Jurkat, Clone E6-1 (cell line): Measurements from ENCODE around the gene CLK1.
"Not testable (repeated sequence)": the region's sequence is repeated elsewhere in the genome, so short reads cannot be mapped to it uniquely, and the experiment has no call there.

Source experiments
- DNase-seq: peaks from one replicate; pipeline ENCODE4 v3.0.0-alpha.2; 2011; ENCODE audit warnings: low read depth, low spot score
- H3K4me3 ChIP-seq: 2 replicates; pipeline ENCODE4 v1.5.1; 2011; ENCODE audit warnings: mild to moderate bottlenecking, low read length, control low read depth, moderate library complexity

The CLK1 gene

DNA sequence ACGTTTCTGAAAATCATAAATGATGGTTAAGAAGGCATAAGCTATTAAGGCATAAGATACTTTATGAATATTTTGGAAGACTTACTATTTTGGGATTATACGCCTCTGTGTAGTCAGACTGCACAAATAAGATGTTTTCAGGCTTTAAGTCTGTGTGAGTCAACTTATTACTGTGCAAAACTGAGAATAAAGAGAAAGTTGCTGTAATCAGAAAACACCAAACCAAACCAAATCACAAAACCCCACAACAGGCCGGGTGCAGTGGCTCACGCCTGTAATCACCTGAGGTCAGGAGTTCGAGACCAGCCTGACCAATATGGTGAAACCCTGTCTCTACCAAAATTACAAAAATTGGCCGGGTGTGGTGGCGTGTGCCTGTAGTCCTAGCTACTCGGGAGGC is 7.7 kb downstream of the CLK1 start:
- no peak overlapping the region for H3K4me3 ChIP-seq
- DNase-seq = no peak

DNA sequence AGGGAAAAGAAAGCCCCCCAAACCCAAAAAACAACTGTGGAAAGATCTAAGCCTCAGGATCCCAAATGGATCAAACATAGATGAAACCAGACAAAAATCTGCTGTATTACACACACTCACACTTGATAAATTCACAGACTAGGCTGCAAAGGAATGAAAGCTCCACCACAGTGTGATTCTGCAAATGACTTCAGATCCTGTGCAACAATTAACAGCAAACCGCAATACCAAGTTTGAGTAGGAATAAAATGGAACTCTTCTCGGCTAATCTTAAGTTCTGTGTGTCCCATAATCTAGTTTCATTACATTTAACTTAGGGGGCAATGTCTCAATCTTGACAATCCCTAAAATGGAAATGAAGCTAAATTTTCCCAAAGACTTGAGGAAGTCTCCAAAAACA is 11.9 kb downstream of the CLK1 start:
- DNase-seq = no peak
- no peak overlapping the region for H3K4me3 ChIP-seq

DNA sequence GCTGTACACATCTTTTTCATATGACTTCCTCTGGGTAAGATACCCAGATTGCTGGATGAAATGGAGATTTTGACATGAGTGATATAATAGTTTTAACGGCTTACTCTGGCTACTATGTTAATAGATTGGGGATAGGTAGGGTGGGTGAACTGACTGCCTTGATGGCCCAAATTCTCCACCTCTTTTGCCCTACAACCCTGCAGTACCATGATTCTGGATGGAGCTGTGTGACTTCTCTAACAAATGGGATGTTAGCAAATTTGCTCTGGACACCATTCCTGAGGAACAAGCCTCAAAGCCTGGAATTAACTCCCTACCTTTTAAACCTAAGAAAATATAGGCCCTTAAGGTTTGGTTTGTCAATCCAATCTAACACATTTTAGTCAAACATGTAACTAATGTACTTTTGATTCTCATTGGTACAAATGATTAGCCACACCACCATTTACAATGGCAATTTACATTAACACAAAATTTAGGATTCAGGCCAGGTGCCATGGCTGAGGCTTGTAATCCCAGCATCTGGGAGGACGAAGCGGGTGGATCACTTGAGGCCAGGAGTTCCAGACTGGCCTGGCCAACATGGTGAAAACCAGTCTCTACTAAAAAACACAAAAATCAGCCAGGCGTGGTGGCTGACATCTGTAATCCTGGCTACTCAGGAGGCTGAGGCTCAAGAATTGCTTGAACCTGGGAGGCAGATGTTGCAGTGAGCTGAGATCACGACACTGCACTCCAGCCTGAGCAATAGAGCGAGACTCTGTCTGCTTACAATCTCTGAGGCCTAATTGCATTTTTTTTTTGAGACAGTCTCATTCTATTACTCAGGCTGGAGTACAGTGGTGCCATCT is 12.8 kb downstream of the CLK1 start:
- DNase-seq = no peak

DNA sequence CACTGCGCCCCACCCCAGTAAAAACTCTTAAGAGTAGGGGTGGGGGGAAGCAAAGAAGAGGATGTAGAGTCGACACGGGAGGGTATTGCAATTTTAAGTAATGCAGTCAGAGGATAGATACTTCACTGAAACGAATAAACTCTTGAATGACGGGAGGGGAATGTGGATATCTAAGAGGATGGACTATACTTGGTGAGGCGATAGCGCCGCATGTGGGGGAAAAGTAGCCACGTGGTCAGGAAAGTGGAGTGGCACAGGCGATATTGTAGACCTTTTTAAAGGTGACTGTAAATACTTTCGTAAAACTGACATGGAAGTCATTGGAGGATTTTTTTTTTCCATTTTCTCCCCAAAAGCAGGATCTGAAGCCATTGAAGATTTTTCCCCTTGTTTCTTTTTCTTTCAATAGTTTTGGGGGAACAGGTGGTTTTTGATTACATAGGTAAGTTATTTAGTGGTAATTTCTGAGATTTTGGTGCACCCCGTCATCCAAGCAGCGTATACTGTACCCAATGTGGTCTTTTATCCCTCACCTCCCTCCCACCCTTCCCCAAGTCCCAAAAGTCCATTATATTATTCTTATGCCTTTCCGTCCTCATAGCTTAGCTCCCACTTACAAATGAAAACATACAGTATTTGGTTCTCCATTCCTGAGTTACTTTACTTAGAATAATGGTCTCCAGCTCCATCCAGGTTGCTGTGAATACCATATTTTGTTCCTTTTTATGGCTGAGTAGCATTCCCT is 13.8 kb downstream of the CLK1 start:
- DNase-seq = no peak
- no peak overlapping the region for H3K4me3 ChIP-seq

More for the DNA sequence above, 12.8 kb downstream of the CLK1 start:
- H3K4me3 ChIP-seq = no peak overlapping the region

DNA sequence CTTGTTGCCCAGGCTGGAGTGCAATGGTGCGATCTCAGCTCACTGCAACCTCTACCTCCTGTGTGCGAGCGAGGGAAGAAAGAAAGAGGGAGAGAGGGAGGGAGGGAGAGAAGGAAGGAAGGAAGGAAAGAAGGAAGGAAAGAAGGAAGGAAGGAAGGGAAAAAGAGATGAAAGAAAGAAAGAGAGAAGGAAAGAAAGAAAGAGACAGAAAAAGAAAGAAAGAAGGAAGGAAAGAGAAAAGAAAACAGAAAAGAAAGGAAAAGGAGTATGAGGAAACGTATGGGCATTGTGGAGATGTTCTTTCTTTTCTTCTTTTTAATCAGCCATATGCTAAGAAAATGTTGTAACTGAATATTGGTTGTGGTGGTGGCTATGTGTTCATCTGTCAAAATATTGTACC is 16.5 kb downstream of the CLK1 start:
- DNase-seq = no peak
- H3K4me3 ChIP-seq = no peak overlapping the region

DNA sequence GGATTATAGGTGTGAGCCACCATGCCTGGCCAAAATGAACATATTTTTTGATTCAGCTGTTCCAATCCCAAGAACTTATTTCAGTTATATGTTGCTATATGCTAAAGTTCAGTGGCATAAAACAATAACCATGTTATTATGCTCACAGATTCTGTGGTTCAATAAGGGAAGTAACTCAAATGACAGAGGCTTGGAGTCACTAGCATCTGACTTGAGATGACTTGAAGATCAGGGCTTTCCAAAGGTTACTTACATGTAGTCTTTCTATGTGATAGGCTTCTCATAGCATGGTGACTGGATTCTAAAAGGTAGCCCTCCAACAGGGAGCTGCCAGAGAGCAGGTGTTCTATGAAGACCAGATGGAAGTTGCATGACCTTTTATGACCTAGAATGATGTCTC is 17.2 kb downstream of the CLK1 start:
- no peak overlapping the region for H3K4me3 ChIP-seq
- DNase-seq = no peak

DNA sequence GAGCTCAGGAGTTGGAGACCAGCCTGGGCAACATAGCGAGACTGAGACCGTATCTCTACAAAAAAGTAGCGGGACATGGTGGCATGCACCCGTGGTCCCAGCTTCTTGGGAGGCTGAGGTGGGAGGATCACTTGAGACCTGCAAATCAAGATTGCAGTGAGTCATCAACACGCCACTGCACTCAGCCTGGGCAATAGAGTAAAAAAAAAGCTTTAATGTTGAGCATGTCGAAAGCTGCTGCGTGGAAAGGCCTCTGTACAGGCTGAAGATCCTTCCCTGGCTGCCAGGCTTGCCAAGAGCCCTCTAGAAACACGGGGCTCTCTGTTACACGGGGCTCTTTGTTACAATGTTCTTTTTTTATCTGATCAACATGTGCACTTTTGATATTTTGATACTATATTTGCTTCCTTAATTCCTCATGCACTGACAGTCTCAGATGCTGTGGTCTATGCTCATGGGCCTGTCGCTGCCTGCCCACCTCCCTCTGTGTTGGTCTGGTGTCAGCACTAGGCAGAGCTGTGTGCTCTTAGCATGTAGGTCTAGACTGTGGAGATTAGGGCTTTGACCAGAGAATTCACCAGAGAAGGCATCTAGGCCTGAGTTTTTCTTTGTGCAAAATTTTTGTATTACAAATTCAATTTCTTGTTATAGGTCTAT is 18.7 kb downstream of the CLK1 start:
- H3K4me3 ChIP-seq = no peak overlapping the region
- no peak for DNase-seq

DNA sequence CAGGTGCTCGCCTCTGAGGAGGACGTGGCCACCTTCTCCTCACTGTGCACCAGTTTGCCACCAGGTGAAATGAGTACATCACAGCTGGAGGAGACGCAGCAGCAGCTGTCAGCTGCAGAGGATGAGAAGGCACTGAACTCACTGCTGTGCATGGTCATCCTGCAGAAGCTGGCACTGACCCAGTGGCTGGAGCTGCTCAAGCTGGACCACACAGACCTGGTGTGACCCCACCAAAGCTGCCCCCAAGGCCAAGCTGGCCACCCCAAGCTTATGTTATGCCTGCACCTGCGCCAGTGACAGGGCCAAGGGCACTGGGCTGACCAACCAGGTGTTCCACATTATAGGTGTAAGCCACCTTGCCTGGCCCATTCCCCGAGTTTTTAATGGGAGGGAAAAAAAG is 19.3 kb downstream of the CLK1 start:
- DNase-seq = no peak
- H3K4me3 ChIP-seq = no peak overlapping the region

DNA sequence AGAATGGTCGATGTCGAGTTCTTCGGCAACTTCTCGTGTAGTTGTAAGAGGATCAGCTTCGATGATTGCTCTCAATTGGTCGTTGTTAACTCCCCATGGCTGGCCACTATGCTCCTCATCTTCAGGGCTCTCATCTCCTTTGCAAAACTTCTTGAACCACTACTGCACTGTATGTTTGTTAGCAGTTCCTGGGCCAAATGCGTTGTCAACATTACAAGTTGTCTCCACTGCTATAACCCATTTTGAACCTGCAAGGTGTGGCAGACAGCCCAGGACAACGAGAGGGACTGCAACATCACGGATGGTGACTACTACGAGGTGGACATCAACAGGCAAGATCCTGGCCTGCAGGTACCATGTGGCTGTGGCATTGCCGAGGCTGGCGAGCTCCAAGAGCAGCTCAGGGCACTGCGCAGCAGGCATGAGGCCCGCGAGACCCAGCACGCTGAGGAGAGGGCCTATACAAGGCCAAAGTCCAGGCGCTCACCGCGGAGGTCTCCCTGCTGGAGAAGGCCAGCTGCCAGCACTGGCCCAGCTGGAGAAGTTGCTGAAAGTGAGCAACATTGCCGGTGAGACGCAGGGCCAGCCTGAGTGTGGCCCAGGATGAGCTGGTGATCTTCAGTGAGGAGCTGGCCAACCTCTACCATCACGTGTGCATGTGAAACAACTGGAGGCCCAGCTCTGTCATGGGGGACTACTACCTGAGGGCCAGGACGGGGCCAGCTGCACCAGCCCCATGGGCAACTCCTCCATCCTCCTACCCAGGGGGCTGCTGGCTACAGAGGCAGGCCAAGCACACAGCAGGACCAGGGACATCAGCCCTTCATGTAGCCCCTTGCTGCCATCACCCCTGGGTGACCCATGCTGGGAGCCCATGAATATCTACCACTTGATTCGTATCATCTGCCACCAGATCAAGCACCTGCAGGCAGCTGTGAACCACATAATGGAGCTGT is 20.2 kb downstream of the CLK1 start:
- no peak overlapping the region for H3K4me3 ChIP-seq
- DNase-seq = no peak

DNA sequence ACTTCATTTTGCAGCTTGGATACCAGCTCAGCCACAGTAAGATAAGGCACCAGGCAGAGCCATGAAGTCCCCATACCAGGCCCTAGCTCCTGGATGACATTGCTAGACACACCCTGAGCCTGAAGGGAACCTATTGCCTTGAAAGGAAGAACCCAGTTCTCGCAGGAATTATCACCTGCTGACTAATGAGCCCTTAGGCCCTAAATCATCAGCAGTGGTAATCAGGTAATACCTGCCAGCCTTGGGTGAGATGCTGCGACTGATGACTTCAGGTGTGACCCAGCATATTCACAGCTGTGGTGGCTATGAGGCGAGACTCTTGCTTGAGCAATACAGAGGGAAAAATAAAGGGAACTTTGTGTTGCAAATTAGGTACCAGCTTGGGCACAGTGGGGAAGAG is 24.9 kb downstream of the CLK1 start:
- no peak overlapping the region for H3K4me3 ChIP-seq
- DNase-seq = no peak

DNA sequence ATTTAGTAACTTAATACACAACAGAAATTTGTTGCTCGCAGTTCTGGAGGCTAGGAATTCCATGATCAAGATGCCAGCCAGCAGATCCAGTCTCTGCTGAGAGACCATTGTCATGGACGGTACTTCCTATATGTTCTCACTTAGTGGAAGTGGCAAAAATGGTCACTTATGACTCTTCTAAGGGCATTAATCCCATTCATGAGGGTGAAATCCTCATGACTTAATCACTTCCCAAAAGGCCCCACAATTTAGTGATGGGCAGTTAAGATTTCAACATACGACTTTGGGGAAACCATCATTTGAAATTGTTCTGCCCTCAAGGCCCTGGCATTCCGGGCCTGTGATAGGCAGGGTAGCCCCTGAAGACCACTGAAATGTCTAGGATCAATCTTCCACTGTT is 29.8 kb downstream of the CLK1 start:
- no peak overlapping the region for H3K4me3 ChIP-seq
- DNase-seq = no peak

DNA sequence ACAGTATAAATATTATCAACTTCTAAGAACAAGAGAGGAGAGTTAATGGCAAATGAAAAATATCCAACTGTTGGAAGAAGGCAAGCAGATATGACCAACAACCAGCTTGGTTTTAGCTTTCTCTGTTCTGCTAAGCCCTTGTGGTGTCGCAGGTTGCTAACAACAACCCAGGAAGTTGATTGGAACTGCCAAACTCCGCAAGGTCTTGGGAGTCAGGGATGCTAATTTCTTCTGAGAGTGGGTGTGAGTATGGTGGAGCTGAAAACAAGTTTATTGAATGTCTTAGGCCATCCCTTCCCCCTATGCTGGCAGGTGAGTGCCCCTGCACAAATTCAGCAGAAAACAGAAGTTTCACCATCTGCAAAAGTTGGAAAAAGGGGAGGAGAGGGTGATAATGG is 35.2 kb downstream of the CLK1 start:
- H3K4me3 ChIP-seq = no peak overlapping the region
- DNase-seq = no peak

DNA sequence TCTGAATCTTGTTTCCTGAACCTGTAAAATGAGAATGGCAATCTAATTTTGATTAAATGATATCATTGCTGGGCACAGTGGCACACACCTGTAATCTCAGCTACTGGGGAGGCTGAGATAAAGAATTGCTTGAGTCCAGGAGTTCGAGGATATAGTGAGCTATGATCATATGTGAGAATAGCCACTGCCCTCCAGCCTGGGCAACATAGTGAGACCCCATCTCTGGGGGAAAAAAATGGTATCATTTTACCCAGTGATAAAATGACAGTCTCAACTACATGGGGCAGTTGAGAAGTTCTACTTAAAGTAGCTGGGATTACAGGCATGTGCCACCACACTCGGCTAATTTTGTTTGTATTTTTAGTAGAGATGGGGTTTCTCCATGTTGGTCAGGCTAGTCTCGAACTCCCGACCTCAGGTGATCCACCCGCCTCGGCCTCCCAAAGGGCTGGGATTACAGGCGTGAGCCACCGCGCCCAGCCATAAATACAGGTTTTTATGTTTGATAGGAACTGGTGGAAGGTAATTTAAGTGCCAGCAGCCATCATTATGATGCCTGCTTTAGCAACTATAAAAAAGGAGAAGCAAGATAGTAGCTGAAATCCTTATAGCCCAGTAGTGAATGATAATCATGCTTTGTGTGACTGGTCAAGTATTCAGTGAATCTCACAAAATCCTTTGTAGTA is 35.7 kb downstream of the CLK1 start:
- DNase-seq = no peak
- H3K4me3 ChIP-seq = no peak overlapping the region

DNA sequence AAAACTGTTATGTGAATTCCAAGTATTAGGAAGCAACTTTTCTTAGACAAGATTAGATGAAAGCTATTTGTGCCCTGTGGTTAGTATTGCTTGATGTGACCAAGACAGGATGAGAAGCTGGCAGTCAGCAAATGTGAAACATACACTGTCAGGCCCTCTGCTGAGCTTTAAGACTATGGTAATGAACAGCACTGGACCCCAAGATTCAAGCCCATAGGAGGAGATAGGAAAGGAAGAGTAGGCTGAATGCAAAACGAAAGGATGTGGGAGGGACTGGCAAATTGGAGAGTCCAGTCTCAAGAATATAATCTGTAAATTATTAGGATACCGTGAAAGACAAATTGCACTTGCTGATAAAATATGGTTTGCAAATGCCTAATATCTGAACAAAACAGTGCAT is 36.4 kb downstream of the CLK1 start:
- no peak overlapping the region for H3K4me3 ChIP-seq
- DNase-seq = no peak

DNA sequence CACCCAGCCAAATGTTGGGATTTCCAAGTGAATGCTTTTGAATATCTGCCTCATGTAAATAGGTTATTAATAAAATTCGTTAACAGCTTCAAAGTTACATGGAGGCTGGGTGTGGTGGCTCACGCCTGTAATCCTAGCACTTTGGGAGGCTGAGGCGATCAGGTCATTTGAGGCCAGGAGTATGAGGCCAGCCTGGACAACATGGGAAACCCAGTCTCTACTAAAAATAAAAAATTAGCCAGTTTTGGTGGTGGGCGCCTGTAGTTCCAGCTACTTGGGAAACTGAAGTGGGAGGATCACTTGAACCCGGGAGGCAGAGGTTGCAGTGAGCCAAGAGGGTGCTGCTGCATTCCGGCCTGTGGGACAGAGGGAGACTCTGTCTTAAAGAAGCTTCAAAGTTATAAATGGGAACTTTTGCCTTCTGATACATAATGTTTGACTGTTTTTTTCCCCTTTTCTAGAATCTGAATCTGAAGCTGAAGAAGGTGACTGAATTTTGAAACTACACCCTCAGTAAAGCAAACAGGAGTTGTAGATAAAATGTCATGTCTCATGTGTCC is 42.7 kb downstream of the CLK1 start:
- no peak for DNase-seq
- no peak overlapping the region for H3K4me3 ChIP-seq

DNA sequence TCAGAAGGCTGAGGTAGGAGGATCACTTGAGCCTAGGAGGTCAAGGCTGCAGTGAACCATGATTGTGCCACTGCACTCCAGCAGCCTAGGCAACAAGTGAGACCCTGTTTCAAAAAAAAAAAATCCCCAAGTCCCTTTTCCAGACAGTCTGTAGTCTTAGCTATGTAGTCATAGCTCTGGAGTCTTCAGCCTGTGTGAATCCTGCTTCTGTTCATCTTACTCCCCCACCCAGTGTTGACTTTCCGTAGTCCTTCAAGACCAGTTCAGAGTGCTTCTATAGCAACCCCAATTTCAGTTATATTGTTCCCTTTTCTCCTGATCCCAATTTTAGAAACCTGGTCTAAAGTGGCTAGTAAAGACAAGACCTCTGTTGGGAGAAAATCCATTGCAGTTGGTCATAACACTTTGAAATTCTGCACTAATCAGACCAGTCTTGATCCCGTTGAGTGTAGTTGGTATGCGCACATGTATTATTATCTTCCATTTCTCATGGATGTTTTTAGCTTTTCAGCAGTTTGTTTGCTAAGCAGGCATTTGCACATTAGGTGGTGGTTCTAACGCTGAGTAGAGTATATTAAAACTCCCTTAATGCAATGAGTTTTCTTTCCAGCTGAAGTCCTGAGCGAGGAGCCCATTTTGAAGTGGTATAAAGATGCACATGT is 43.8 kb downstream of the CLK1 start:
- H3K4me3 ChIP-seq = no peak overlapping the region
- no peak for DNase-seq

DNA sequence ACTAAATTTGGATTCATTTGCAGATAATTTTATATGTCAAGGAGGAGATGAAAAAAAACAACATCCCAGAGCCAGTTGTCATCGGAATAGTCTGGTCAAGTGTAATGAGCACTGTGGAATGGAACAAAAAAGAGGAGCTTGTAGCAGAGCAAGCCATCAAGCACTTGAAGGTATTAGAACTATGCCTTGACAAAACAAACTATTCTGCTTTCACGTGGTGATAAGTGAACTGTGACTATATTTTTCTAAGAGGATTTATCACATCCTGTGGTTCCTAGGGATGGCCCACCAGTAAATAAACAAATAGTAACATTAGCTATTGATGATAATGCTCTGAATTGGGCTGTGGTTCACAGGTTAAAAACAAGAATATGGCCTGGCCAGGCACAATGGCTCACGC is 45.7 kb downstream of the CLK1 start:
- not testable (repeated sequence) for H3K4me3 ChIP-seq, DNase-seq

DNA sequence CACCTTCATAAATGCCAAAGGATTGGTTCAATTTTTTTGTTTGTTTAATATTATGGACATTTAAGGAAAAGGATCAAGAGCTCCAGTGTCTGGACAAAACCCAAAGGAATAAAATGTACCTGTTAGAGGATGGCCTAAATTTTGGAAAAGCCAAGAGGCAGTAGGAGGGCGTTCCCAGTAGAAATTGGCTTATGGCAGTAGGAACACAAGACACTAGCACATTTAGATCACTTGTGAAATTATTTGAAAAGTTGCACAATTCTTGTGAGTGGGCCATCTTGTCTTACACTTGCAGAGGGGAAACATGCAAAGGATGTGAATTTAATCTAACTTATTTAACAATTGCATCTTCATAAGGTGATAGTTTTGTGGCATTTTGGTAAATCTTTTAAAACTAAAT is 49.5 kb downstream of the CLK1 start:
- no peak for DNase-seq
- no peak overlapping the region for H3K4me3 ChIP-seq
